Type B pancreatic cell (in vitro differentiated cells): Measurements from ENCODE around the gene APBA1. TPM values are rescaled to one million over a fixed set of nuclear protein-coding genes. Genes with fewer than 3 reads are reported as not detected.

Source experiments
- DNase-seq: peaks from one replicate; pipeline ENCODE4 v3.0.0; 2021; ENCODE audit warnings: mixed read lengths; ENCODE audit not compliant: unreplicated experiment; ENCODE audit errors: extremely low spot score
- H3K27ac Mint-ChIP-seq: 2 replicates; pipeline ENCODE4 v1.8.0; 2021; ENCODE audit warnings: mild to moderate bottlenecking, mixed read lengths
- H3K27me3 Mint-ChIP-seq: 2 replicates; pipeline ENCODE4 v1.8.0; 2021; ENCODE audit warnings: mixed read lengths
- H3K36me3 Mint-ChIP-seq: 2 replicates; pipeline ENCODE4 v1.8.0; 2021; ENCODE audit warnings: mixed read lengths
- H3K4me1 Mint-ChIP-seq: one replicate; pipeline ENCODE4 v1.8.0; 2021; ENCODE audit warnings: mixed read lengths; ENCODE audit not compliant: unreplicated experiment
- H3K4me3 Mint-ChIP-seq: 2 replicates; pipeline ENCODE4 v1.8.0; 2021; ENCODE audit warnings: mild to moderate bottlenecking, mixed read lengths
- H3K9me3 Mint-ChIP-seq: 2 replicates; pipeline ENCODE4 v1.8.0; 2021; ENCODE audit warnings: mixed read lengths
- CTCF ChIP-seq: fragments of 200-600 bp; sonication (generic); conservative IDR thresholded peaks from 2 replicates; pipeline ENCODE4 v1.5.0; 2021; ENCODE audit warnings: antibody characterized with exemption, mild to moderate bottlenecking
- total RNA-seq: library from RNA; stranded (reverse); gene quantifications from 2 replicates; pipeline ENCODE4 v1.2.1, GENCODE V29; 2021; ENCODE audit warnings: low replicate concordance

The APBA1 gene
- total RNA-seq, 1 donor from 2014 or later, result 6.3 TPM

GRCh38 chr9:69546265-69546664, 125.9 kb downstream of the APBA1 start:
- Mint-ChIP-seq H3K4me1 (peaks cover 8% of the 10 kb centered on the region), H3K4me3 (no peak overlapping the region), H3K27me3 (peaks cover 14% of the 10 kb centered on the region), H3K9me3 (no peaks in the 10 kb centered on the region), H3K27ac (no peak overlapping the region), H3K36me3 (no peaks in the 10 kb centered on the region)
- TF ChIP-seq CTCF, result peak; percentile 67
- no peak for DNase-seq

GRCh38 chr9:69542942-69543704, 129.0 kb downstream of the APBA1 start:
- Mint-ChIP-seq H3K4me1 (peaks cover 8% of the 10 kb centered on the region), H3K36me3 (no peaks in the 10 kb centered on the region), H3K27ac (no peak overlapping the region), H3K9me3 (no peaks in the 10 kb centered on the region), H3K4me3 (no peak overlapping the region), H3K27me3 (peaks cover 14% of the 10 kb centered on the region)
- TF ChIP-seq CTCF, result no peak
- no peak for DNase-seq

- no peaks in the 10 kb centered on the region for H3K9me3 Mint-ChIP-seq
- no peak overlapping the region for H3K27ac Mint-ChIP-seq
- no peaks in the 10 kb centered on the region for H3K36me3 Mint-ChIP-seq
- H3K4me1 Mint-ChIP-seq, result peaks cover 8% of the 10 kb centered on the region
- no peak for TF ChIP-seq CTCF
- no peak for DNase-seq
- H3K27me3 Mint-ChIP-seq, result peaks cover 17% of the 10 kb centered on the region
- no peak overlapping the region for H3K4me3 Mint-ChIP-seq
These were observed 130.1 kb downstream of the APBA1 start for GRCh38 chr9:69542058-69542457.

- no peaks in the 10 kb centered on the region for H3K4me1 Mint-ChIP-seq
- no peak for TF ChIP-seq CTCF
- no peak overlapping the region for H3K27ac Mint-ChIP-seq
- H3K36me3 Mint-ChIP-seq, result no peaks in the 10 kb centered on the region
- DNase-seq, result no peak
- peaks cover 42% of the 10 kb centered on the region for H3K27me3 Mint-ChIP-seq
- H3K9me3 Mint-ChIP-seq, result no peaks in the 10 kb centered on the region
- H3K4me3 Mint-ChIP-seq, result no peak overlapping the region
These were observed 136.3 kb downstream of the APBA1 start for GRCh38 chr9:69535911-69536310.

GRCh38 chr9:69535286-69535832, 136.8 kb downstream of the APBA1 start:
- TF ChIP-seq CTCF, result peak; percentile 22
- Mint-ChIP-seq H3K4me1 (no peaks in the 10 kb centered on the region), H3K4me3 (no peak overlapping the region), H3K27ac (no peak overlapping the region), H3K27me3 (peaks cover 42% of the 10 kb centered on the region), H3K36me3 (no peaks in the 10 kb centered on the region), H3K9me3 (no peaks in the 10 kb centered on the region)
- DNase-seq, result no peak
